ENCODE data around the gene PCNX2. TPM values are rescaled to one million over a fixed set of nuclear protein-coding genes. Genes with fewer than 3 reads are reported as not detected.

Gene PCNX2
- total and polyA plus RNA-seq, 12 donors, result 0.29 to 3.1 (median 1.6) TPM

DNA sequence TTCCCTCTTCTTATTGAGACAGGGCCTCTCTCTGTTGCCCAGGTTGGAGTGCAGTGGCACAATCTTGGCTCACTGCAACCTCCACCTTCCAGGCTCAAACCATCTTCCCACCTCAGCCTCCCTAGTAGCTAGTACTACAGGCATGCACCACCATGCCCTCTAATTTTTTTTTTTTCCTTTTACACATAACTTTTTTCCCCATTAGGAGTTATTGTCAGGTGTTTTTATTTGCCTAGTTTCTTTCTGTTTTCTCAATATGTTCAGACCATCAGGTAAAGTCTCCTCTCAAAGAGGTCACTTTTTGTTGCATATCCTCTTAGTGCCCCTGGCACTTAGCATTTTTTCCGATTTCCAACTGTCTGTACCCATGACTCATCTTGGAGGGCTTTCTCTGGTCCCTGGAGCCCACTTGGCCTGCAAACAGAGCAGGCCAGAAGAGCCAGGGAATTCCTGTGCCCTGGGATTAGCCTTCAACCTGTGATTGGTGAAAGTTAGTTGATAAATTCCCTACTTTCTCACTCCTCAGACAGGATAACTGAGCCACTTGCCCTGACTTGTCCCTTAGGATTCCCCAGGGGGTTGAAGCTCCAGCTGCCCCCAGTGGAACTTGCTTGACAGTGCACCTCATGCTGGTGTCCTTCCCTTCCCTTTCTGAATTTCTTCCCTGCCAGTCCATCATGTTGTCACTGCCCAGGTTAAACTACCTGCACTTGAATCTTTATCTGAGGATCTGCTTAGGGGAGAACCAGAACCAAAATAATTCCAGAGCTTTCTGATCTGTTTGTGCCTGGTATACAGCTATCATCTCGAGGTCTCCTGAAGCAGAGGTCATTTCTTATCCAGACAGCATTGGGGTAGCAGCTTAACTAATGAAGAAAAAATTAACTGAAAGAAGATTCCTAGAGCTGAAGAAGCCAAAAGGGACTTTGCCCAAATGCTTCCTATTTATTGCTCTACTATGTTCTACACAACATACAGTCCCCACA, 342.7 kb downstream of the PCNX2 start:
- H3K27me3 ChIP-seq, result no peaks in the 10 kb centered on the region
- no peak overlapping the region for H3K4me3 ChIP-seq
- ATAC-seq, result peak in 1 of 8 donors; percentile 40
- peaks cover 0 to 34% (median 20%) of the 10 kb centered on the region in 9 donors for H3K4me1 ChIP-seq
- H3K36me3 ChIP-seq, result peaks cover 0 to 24% (median 13%) of the 10 kb centered on the region in 9 donors
- no peak for DNase-seq
- intact Hi-C loops (cut with DNase I), result loop anchor here in 9 of 10 donors (5.0 to 10.0 kb wide), 5 partner anchors 46 to 321 kb away; partner anchors contain the start of genes SIPA1L2 (in 7 of the 9) and MAP10 (in 4 of the 9)
- WGBS, 2 donors, result 88 to 95% methylated on average over 2 of the region's 2 CpGs
- peak overlapping the region in 1 of 10 donors; percentile 1 for H3K27ac ChIP-seq
- TF ChIP-seq, protein P1, sequence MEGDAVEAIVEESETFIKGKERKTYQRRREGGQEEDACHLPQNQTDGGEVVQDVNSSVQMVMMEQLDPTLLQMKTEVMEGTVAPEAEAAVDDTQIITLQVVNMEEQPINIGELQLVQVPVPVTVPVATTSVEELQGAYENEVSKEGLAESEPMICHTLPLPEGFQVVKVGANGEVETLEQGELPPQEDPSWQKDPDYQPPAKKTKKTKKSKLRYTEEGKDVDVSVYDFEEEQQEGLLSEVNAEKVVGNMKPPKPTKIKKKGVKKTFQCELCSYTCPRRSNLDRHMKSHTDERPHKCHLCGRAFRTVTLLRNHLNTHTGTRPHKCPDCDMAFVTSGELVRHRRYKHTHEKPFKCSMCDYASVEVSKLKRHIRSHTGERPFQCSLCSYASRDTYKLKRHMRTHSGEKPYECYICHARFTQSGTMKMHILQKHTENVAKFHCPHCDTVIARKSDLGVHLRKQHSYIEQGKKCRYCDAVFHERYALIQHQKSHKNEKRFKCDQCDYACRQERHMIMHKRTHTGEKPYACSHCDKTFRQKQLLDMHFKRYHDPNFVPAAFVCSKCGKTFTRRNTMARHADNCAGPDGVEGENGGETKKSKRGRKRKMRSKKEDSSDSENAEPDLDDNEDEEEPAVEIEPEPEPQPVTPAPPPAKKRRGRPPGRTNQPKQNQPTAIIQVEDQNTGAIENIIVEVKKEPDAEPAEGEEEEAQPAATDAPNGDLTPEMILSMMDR (IDR thresholded peaks at IDR 0.05), result peak; percentile 30 to 69 (median 50)
- H3K9me3 ChIP-seq, result peaks cover 0 to 3% (median 0%) of the 10 kb centered on the region in 11 donors

DNA sequence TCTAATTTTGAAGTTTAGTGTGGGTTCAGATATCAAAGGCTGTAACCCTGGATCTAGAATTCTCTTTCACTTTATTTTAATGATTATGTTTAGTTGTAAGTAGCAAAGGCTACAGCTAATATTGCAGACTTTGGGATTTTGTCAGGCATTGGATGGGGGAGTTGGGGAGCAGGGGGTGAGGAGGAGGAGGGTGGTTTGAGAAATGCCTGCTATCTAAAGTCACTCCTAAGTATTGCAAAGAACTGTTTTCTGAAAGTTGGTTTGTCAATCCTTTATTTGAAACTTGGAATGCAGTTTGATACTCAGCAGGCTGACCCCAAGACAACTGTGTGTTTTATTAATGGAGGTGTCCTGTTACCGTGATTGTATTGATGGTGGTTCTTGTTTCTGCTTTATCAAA, 343.9 kb downstream of the PCNX2 start:
- H3K36me3 ChIP-seq, result peaks cover 0 to 12% (median 6%) of the 10 kb centered on the region in 9 donors
- H3K27me3 ChIP-seq, result no peaks in the 10 kb centered on the region
- H3K27ac ChIP-seq, result peak overlapping the region in 4 of 10 donors; percentile 82 to 93 (median 90)
- TF ChIP-seq, protein P1 (IDR thresholded peaks at IDR 0.05), result no peak
- intact Hi-C loops (cut with DNase I), result loop anchor here in 9 of 10 donors (5.0 to 10.0 kb wide), 5 partner anchors 44 to 319 kb away; partner anchors contain the start of genes SIPA1L2 (in 7 of the 9) and MAP10 (in 4 of the 9)
- H3K4me3 ChIP-seq, result peak overlapping the region in 6 of 10 donors; percentile 81 to 98 (median 88)
- no peak for DNase-seq
- peaks cover 0 to 34% (median 20%) of the 10 kb centered on the region in 9 donors for H3K4me1 ChIP-seq
- H3K9me3 ChIP-seq, result no peaks in the 10 kb centered on the region
- 56 to 71% methylated on average over 1 of the region's 1 CpG for whole genome bisulfite sequencing, 2 donors
- no peak for ATAC-seq

DNA sequence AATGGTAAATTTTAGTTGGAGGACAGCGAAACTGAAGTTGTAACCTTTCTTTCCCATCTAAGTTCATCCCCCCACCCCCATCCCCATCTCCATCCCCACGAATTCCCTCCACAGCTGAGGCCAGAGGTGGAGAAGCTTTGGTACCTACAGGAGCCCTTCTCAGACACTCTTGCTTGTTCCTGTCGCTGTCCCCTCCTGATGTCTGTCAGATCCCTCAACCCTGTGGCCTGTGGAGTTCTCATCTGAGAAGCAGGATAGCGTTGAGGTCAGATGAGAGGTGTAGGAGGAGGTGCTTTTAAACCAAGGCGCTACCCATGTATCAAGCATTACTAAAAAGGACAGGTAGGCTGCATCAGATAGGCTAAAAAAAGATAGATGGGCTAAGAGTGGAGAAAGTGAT, 344.3 kb downstream of the PCNX2 start:
- TF ChIP-seq, protein P1 (IDR thresholded peaks at IDR 0.05), result no peak
- DNase-seq (no peak), ATAC-seq (peak in 6 of 8 donors; percentile 15 to 60 (median 48))
- peak overlapping the region in 6 of 10 donors; percentile 82 to 93 (median 89) for H3K27ac ChIP-seq
- peaks cover 0 to 8% (median 4%) of the 10 kb centered on the region in 9 donors for H3K36me3 ChIP-seq
- H3K27me3 ChIP-seq, result no peaks in the 10 kb centered on the region
- H3K9me3 ChIP-seq, result no peaks in the 10 kb centered on the region
- H3K4me1 ChIP-seq, result peaks cover 0 to 34% (median 20%) of the 10 kb centered on the region in 9 donors
- H3K4me3 ChIP-seq, result peak overlapping the region in 9 of 10 donors; percentile 77 to 98 (median 86)
- WGBS, 2 donors, result 19 to 24% methylated on average over 5 of the region's 5 CpGs
- intact Hi-C loops (cut with DNase I), result loop anchor here in 9 of 10 donors (5.0 to 10.0 kb wide), 5 partner anchors 44 to 319 kb away; partner anchors contain the start of genes SIPA1L2 (in 7 of the 9) and MAP10 (in 4 of the 9)
